GM12875 (cell line): ENCODE results near the gene TBL1X.
"Not testable (repeated sequence)": the region's sequence is repeated elsewhere in the genome, so short reads cannot be mapped to it uniquely, and the experiment has no call there.

Experiments
- H3K4me3 ChIP-seq: one replicate; pipeline ENCODE4 v1.5.1; 2011; ENCODE audit warnings: low read depth, low read length, control low read depth
- TF ChIP-seq, protein P1 (sequence below): IDR thresholded peaks from 2 replicates; pipeline ENCODE4 v1.5.1; 2011; ENCODE audit warnings: low read depth, mild to moderate bottlenecking, control low read depth, inconsistent platforms, low read length, moderate library complexity, borderline replicate concordance; ENCODE audit not compliant: insufficient read depth

The TBL1X gene

GRCh38 chrX:9442056-9442455 is 22.8 kb upstream of the TBL1X start:
- no peak overlapping the region for H3K4me3 ChIP-seq
- TF ChIP-seq, protein P1, sequence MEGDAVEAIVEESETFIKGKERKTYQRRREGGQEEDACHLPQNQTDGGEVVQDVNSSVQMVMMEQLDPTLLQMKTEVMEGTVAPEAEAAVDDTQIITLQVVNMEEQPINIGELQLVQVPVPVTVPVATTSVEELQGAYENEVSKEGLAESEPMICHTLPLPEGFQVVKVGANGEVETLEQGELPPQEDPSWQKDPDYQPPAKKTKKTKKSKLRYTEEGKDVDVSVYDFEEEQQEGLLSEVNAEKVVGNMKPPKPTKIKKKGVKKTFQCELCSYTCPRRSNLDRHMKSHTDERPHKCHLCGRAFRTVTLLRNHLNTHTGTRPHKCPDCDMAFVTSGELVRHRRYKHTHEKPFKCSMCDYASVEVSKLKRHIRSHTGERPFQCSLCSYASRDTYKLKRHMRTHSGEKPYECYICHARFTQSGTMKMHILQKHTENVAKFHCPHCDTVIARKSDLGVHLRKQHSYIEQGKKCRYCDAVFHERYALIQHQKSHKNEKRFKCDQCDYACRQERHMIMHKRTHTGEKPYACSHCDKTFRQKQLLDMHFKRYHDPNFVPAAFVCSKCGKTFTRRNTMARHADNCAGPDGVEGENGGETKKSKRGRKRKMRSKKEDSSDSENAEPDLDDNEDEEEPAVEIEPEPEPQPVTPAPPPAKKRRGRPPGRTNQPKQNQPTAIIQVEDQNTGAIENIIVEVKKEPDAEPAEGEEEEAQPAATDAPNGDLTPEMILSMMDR, result no peak

- TF ChIP-seq, protein P1, result no peak
Measured at GRCh38 chrX:9443327-9443726, 21.5 kb upstream of the TBL1X start.

GRCh38 chrX:9447906-9448305 is 17.0 kb upstream of the TBL1X start:
- no peak overlapping the region for H3K4me3 ChIP-seq
- TF ChIP-seq, protein P1, result no peak

More at GRCh38 chrX:9443327-9443726, 21.5 kb upstream of the TBL1X start:
- H3K4me3 ChIP-seq, result no peak overlapping the region

DNA sequence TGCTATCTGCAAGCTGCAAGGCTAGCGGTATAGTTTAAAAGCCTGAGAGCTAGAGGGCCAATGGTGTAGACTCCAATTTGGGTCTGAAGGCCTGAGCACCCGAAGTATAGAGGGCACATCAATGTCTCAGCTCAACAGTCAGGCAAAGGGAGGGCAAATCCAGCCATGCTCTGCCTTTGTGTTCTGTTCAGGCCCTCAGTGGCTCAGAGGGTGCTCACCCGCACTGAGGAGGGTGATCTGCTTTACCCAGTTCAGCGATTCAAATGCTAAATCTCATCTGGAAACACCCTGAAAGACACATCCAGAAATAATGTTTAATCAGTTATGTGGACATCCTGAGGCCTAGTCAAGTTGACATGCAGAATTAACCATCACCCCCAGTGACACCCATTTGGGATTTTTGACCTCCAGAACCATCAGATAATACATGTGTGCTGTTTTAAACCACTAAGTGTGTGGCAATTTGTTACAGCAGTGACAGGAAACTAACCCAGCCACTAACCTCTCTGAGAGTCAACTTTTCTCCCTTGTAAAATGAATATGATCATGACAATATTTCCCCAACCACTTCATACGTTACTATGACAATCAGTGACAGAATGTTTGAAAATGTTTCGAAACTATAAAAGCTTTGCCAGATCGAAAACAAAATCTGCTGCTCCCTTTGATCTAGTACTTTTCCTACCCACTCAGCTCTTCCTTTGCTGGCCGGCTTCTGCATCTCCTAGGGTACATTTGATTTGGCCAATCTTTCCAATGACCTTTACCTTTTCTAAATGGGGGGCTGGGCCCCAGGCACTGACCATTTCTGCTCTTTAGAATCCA is 8.4 kb upstream of the TBL1X start:
- TF ChIP-seq, protein P1, result no peak
- H3K4me3 ChIP-seq, result no peak overlapping the region

DNA sequence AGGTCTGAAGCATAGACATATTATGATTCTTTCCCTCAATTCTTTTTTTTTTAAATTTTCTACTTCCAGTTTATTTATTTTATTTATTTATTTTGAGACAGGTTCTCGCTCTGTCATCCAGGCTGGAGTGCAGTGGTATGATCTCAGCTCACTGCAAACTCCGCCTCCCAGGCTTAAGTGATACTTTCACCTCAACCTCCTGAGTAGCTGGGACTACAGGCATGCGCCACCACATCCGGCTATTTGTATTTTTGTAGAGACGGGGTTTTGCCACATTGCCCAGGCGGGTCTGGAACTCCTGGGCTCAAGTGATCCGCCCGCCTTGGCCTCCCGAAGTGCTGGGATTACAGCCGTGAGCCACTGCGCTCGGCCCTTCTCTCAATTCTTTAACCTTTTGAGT is 6.8 kb upstream of the TBL1X start:
- H3K4me3 ChIP-seq, result not testable (repeated sequence)

GRCh38 chrX:9458516-9459078 is 6.3 kb upstream of the TBL1X start:
- TF ChIP-seq, protein P1, result no peak
- no peak overlapping the region for H3K4me3 ChIP-seq

DNA sequence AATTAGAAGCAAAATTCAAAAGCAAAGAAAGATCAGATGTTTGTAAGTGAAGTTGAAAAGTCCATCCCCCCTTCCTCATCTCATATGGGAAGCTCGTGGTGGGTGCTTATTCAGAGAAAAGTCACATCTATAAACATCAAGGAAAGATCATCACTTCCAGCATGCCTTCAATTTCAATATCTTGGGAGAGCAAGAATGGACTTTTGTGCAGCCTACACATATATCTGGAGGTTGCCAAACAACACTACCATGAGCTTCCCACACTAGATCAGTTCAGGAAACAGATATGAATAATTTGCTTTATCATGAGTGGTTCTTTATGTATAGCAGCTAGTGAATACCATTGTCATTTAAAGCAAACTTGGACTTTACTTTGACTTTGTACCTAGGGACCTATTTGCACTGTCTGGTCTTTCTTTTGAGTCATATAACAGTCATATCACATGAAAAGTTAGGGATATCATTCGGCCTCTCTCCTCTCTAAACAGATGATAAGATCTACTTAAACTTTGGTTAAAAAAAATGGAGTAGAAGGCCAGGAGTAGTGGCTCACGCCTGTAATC is 5.6 kb upstream of the TBL1X start:
- TF ChIP-seq, protein P1, result no peak
- no peak overlapping the region for H3K4me3 ChIP-seq
